Suprapubic skin (tissue), 4 donors: Measurements from ENCODE around the gene ZNF320. TPM values are rescaled to one million over a fixed set of nuclear protein-coding genes. Genes with fewer than 3 reads are reported as not detected.
A peak's percentile ranks its signal among the peaks of the same experiment; 100 is the strongest.
"Not testable (repeated sequence)": the region's sequence is repeated elsewhere in the genome, so short reads cannot be mapped to it uniquely, and the experiment has no call there.

ENCODE experiments used
- DNase-seq, 2 donors: peaks; one replicate each; pipeline ENCODE4 v3.0.0-alpha.2; 2019; ENCODE audit warnings: low spot score in 2 of 2
- H3K27ac ChIP-seq: fragments of 200-600 bp; sonication (generic); one replicate; pipeline ENCODE4 v1.5.1; 2019
- H3K27me3 ChIP-seq: fragments of 200-600 bp; sonication (generic); one replicate; pipeline ENCODE4 v1.5.1; 2019
- H3K36me3 ChIP-seq: fragments of 200-600 bp; sonication (generic); one replicate; pipeline ENCODE4 v1.5.1; 2019
- H3K4me1 ChIP-seq: fragments of 200-600 bp; sonication (generic); one replicate; pipeline ENCODE4 v1.5.1; 2019
- H3K4me3 ChIP-seq: fragments of 200-600 bp; sonication (generic); one replicate; pipeline ENCODE4 v1.5.1; 2019; ENCODE audit warnings: mild to moderate bottlenecking
- H3K9me3 ChIP-seq: fragments of 200-600 bp; sonication (generic); one replicate; pipeline ENCODE4 v1.5.1; 2019
- CTCF ChIP-seq, 2 donors: fragments of 200-600 bp in 1 of 2; fragments of 450-650 bp in 1 of 2; sonication (generic) in 1 of 2; IDR thresholded peaks; one replicate each; pipeline ENCODE4 v1.5.1; 2016 to 2019; ENCODE audit warnings: antibody characterized with exemption in 2 of 2, mild to moderate bottlenecking in 1 of 2, moderate library complexity in 1 of 2
- EP300 ChIP-seq: sonication (generic); formaldehyde crosslinking; IDR thresholded peaks from one replicate; pipeline ENCODE4 v1.6.1; 2017; ENCODE audit warnings: antibody characterized with exemption
- POLR2A ChIP-seq, 2 donors: fragments of 450-650 bp; IDR thresholded peaks; one replicate each; pipeline ENCODE4 v1.6.1; 2017; ENCODE audit warnings: antibody characterized with exemption in 2 of 2, mild to moderate bottlenecking in 2 of 2, moderate library complexity in 2 of 2
- POLR2AphosphoS5 ChIP-seq, 3 donors: sonication (generic); formaldehyde crosslinking; IDR thresholded peaks; one replicate each; pipeline ENCODE4 v1.6.1; 2017; ENCODE audit warnings: antibody characterized with exemption in 3 of 3
- WGBS: methylation state at CpG from one replicate; pipeline ENCODE4 v1.1.5; 2018; 5-methylcytosine and 5-hydroxymethylcytosine counted together
- total RNA-seq, 4 donors: library from RNA; depleted of rRNA; stranded (reverse); fragments of >200 nt; gene quantifications; one replicate each; pipeline ENCODE4 v1.1.0, GENCODE V29; 2016

Gene ZNF320
- total RNA-seq, 4 donors from 2014 or later = 5.3 to 29.3 (median 11.3) TPM

DNA sequence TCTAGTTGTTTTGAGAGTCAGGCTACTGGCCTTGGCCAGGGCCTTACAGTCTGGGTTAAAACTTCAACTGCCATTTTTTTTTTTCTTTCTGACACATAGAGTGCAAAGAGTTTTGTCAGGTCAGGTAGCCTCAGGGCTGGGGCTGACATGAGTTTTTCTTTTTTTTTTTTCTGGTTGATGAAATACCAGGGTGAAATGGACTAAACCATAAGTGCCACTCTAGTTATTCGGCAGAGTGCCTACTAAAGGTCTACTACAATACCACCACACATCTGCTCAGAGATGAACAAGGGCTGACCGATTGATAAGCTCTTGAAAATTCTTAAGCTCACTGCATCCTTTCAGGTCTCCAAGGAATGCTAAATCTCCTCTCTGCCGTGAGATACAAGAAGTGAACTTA lies 4.4 kb upstream of the ZNF320 start:
- Histone ChIP-seq H3K36me3 (peaks cover 11% of the 10 kb centered on the region), H3K4me3 (no peak overlapping the region), H3K27me3 (no peaks in the 10 kb centered on the region), H3K9me3 (no peaks in the 10 kb centered on the region), H3K27ac (no peak overlapping the region), H3K4me1 (peaks cover 5% of the 10 kb centered on the region)
- DNase-seq = no peak
- TF ChIP-seq POLR2AphosphoS5 (IDR thresholded peaks at IDR 0.05) = no peak
- TF ChIP-seq POLR2A (IDR thresholded peaks at IDR 0.05) = no peak
- TF ChIP-seq CTCF (IDR thresholded peaks at IDR 0.05) = no peak
- no peak for TF ChIP-seq EP300
- 78% methylated on average over 3 of the region's 3 CpGs for WGBS

DNA sequence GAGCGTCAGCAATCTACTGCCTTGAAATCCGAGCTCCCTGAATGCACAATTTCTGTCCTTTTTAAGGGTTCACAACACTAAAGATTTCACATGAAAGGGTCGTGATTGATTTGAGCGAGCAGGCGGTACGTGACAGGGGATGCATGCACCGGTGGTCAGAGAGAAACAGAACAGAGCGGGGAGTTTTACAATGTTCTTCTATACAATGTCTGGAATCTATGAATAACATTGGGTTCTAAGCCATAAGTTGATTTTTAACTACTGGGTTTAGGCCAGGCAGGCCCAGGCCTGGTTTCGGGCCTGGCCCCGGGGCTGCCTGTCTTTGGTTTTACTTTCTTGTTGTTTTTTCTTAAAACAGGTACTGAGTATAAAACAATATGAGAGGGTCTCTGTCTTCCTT lies 1.2 kb upstream of the ZNF320 start:
- not testable (repeated sequence) for H3K27ac ChIP-seq, H3K36me3 ChIP-seq
- 87% methylated on average over 10 of the region's 10 CpGs for WGBS

GRCh38 chr19:52898101-52898500 lies 666 bp upstream of the ZNF320 start:
- TF ChIP-seq POLR2A (IDR thresholded peaks at IDR 0.05) = no peak
- TF ChIP-seq POLR2AphosphoS5 (IDR thresholded peaks at IDR 0.05) = no peak
- no peak for TF ChIP-seq CTCF (IDR thresholded peaks at IDR 0.05)
- no peak for TF ChIP-seq EP300
- peak overlapping the region; percentile 86 for H3K4me3 ChIP-seq
- H3K9me3 ChIP-seq = no peaks in the 10 kb centered on the region
- no peak for DNase-seq
- H3K4me1 ChIP-seq = peaks cover 15% of the 10 kb centered on the region
- WGBS = 77% methylated on average over 15 of the region's 15 CpGs
- no peaks in the 10 kb centered on the region for H3K27me3 ChIP-seq
- H3K36me3 ChIP-seq = peaks cover 5% of the 10 kb centered on the region
- H3K27ac ChIP-seq = peak overlapping the region; percentile 95

More for the DNA sequence above, 1.2 kb upstream of the ZNF320 start:
- peaks cover 15% of the 10 kb centered on the region for H3K4me1 ChIP-seq
- not testable (repeated sequence) for H3K4me3 ChIP-seq, H3K27me3 ChIP-seq, H3K9me3 ChIP-seq, DNase-seq

DNA sequence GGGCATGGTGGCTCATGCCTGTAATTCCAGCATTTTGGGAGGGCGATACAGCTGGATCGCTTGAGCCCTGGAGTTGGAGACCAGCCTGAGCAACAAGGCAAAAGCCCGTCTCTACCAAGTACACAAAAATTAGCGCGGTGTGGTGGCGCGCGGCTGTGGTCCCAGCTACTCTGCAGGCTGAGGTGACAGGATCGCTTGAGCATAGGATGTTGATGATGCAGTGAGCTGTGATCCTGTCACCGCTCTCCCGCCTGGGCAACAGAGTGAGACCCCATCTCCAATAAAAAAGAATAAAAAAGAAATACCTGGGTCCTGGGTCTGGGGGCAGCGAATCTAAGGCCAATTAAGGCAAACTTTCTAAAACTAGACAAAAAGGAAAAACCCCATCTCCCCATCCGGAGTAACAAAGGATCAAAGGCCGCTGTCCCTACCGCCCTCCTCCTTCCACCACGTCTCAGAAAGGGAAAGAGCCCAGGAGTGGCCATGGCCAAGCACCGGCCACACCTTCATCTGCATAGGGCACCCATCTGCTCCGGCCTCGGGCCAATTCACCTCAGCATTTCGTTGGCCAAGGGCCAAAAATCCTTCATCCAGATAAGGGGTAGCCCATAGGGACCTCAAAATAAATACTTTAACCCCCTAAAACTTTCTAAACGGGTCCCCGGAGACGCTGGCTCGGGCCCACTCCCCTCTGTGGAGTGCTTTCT lies 851 bp downstream of the ZNF320 start:
- DNase-seq = peak in 1 of 2 donors; percentile 64
- Histone ChIP-seq H3K27me3 (no peaks in the 10 kb centered on the region), H3K4me3 (peak overlapping the region; percentile 86), H3K4me1 (peaks cover 15% of the 10 kb centered on the region), H3K36me3 (peaks cover 7% of the 10 kb centered on the region), H3K9me3 (no peaks in the 10 kb centered on the region), H3K27ac (peak overlapping the region; percentile 95)
- TF ChIP-seq EP300 = no peak
- no peak for TF ChIP-seq CTCF (IDR thresholded peaks at IDR 0.05)
- no peak for TF ChIP-seq POLR2AphosphoS5 (IDR thresholded peaks at IDR 0.05)
- no peak for TF ChIP-seq POLR2A (IDR thresholded peaks at IDR 0.05)
- 53% methylated on average over 20 of the region's 24 CpGs for WGBS

DNA sequence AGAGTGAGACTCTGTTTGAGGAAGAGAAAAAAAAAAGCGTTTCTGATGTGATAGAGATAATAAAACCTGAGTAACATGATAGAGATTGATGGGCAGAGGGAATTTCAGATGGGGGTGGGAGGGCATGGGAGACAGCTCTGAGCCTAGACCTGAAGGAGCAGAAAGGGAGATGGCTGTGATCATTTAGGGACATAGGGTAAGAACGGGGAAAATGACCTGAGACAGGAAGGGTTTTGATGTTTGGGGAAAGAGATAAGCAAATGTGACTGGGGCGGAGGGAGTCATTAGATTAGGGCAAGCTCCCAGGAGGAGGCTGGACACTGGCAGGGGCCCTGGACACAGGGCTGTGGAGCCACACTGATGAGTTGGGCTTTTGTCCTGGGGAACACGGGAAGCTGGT lies 6.1 kb downstream of the ZNF320 start:
- H3K36me3 ChIP-seq = peaks cover 52% of the 10 kb centered on the region
- H3K9me3 ChIP-seq = no peaks in the 10 kb centered on the region
- TF ChIP-seq POLR2AphosphoS5 (IDR thresholded peaks at IDR 0.05) (no peak), EP300 (no peak), POLR2A (IDR thresholded peaks at IDR 0.05) (no peak), CTCF (IDR thresholded peaks at IDR 0.05) (no peak)
- no peak overlapping the region for H3K4me3 ChIP-seq
- H3K27me3 ChIP-seq = no peaks in the 10 kb centered on the region
- 67% methylated on average over 4 of the region's 4 CpGs for WGBS
- H3K27ac ChIP-seq = no peak overlapping the region
- DNase-seq = no peak
- peaks cover 5% of the 10 kb centered on the region for H3K4me1 ChIP-seq

DNA sequence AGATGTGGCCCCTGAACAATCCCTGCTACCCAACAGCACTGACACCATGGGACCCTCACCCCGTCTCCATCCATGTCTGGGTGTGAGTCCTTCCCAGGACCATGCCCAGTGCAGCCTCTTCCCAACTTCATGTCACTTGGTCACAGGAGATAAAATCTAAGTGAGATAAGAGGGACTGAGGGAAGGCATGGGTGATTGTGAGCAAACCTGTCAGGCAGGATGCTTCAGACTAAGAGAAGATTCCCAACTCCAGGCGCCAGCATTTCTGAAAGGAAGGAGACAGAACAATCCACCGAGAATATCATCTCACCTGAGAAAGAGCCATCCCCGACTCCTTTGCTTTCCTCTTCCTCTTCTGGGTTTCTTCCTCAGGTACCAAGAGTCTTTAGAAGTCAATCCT lies 7.5 kb downstream of the ZNF320 start:
- no peak for DNase-seq
- Histone ChIP-seq H3K27me3 (no peaks in the 10 kb centered on the region), H3K9me3 (no peaks in the 10 kb centered on the region), H3K36me3 (peaks cover 67% of the 10 kb centered on the region), H3K27ac (no peak overlapping the region), H3K4me1 (no peaks in the 10 kb centered on the region), H3K4me3 (no peak overlapping the region)
- no peak for TF ChIP-seq POLR2AphosphoS5 (IDR thresholded peaks at IDR 0.05)
- no peak for TF ChIP-seq CTCF (IDR thresholded peaks at IDR 0.05)
- TF ChIP-seq EP300 = no peak
- no peak for TF ChIP-seq POLR2A (IDR thresholded peaks at IDR 0.05)
- WGBS = 89% methylated on average over 4 of the region's 4 CpGs
